Measurements from ENCODE around the gene TXNDC17. TPM values are rescaled to one million over a fixed set of nuclear protein-coding genes. Genes with fewer than 3 reads are reported as not detected.

The TXNDC17 gene
- total RNA-seq, 1 donor from 2014 or later, result 53.2 TPM

DNA sequence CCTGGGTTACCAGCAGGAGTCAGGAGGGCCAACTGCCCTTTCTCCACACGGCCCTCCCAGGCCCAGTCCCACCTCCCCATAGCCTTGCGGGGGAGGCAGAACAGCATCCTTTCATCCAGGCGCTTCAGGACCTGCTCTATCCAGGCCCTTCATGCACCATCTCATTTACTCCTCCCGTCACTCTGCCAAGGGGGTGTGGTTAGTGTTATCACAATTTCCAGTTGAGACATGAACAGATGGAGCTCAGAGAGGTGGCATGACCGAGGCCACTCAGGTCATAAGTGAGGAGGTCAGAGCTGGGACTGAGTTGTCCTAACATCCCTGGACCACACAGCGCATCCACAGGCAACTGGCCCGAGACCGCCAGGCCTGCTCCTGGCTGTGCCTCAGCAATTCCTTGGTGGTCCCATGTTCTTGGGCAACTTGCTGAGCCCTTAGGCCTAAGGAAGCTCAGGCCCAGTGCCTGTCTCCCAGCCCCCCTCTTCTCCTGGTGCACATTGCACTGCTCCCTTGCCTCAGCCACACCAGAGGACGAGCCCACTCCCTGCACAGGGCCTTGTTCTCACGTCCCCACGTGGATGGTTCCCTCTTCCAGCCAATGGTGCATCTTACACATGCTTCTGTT is 34.5 kb downstream of the TXNDC17 start:
- no peak for TF ChIP-seq CTCF (IDR thresholded peaks at IDR 0.05; ENCODE audit: borderline replicate concordance)
- Histone ChIP-seq H3K36me3 (no peaks in the 10 kb centered on the region), H3K9me3 (replicated peaks) (no peaks in the 10 kb centered on the region), H3K27ac (replicated peaks) (no peak overlapping the region), H3K4me3 (no peak overlapping the region), H3K4me1 (no peaks in the 10 kb centered on the region), H3K27me3 (ENCODE audit: low read depth) (peaks cover 80% of the 10 kb centered on the region)
- DNase-seq, result no peak
- intact Hi-C loops (cut with micrococcal nuclease), result no loop called here

DNA sequence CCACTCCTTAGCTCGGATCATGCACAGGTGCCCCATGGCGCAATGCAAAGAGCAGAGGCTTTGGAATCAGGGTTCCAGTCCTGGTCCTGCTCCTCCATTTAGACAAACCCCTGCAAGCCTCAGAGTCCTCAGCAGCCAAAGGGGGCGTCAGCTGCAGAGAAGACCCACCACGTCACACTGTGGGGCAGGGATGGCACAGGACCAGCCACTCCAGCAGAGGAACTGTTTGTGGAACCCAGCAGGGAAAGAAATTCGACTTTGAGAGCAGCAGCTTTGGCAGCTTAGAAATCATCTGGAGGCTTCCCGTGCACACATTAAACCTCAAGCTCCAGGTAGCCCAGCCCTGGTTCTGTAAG is 35.9 kb downstream of the TXNDC17 start:
- Histone ChIP-seq H3K27ac (replicated peaks) (no peak overlapping the region), H3K27me3 (ENCODE audit: low read depth) (peaks cover 81% of the 10 kb centered on the region), H3K4me1 (no peaks in the 10 kb centered on the region), H3K36me3 (no peaks in the 10 kb centered on the region), H3K9me3 (replicated peaks) (no peaks in the 10 kb centered on the region), H3K4me3 (no peak overlapping the region)
- no peak for TF ChIP-seq CTCF (IDR thresholded peaks at IDR 0.05; ENCODE audit: borderline replicate concordance)
- DNase-seq, result no peak
- intact Hi-C loops (cut with micrococcal nuclease), result no loop called here

GRCh38 chr17:6677158-6677831 is 36.4 kb downstream of the TXNDC17 start:
- TF ChIP-seq CTCF (IDR thresholded peaks at IDR 0.05; ENCODE audit: borderline replicate concordance), result no peak
- Histone ChIP-seq H3K4me3 (no peak overlapping the region), H3K4me1 (no peaks in the 10 kb centered on the region), H3K9me3 (replicated peaks) (no peaks in the 10 kb centered on the region), H3K27ac (replicated peaks) (no peak overlapping the region), H3K36me3 (no peaks in the 10 kb centered on the region), H3K27me3 (ENCODE audit: low read depth) (peaks cover 83% of the 10 kb centered on the region)
- DNase-seq, result no peak
- intact Hi-C loops (cut with micrococcal nuclease), result no loop called here

- no peaks in the 10 kb centered on the region for H3K9me3 ChIP-seq (replicated peaks)
- intact Hi-C loops (cut with micrococcal nuclease), result no loop called here
- TF ChIP-seq CTCF (IDR thresholded peaks at IDR 0.05; ENCODE audit: borderline replicate concordance), result no peak
- no peak overlapping the region for H3K27ac ChIP-seq (replicated peaks)
- no peaks in the 10 kb centered on the region for H3K4me1 ChIP-seq
- no peak for DNase-seq
- peaks cover 83% of the 10 kb centered on the region for H3K27me3 ChIP-seq (ENCODE audit: low read depth)
- H3K4me3 ChIP-seq, result no peak overlapping the region
- no peaks in the 10 kb centered on the region for H3K36me3 ChIP-seq
These were observed 37.1 kb downstream of the TXNDC17 start for GRCh38 chr17:6677946-6678345.

GRCh38 chr17:6679241-6679640 is 38.4 kb downstream of the TXNDC17 start:
- TF ChIP-seq CTCF (IDR thresholded peaks at IDR 0.05; ENCODE audit: borderline replicate concordance), result no peak
- no peaks in the 10 kb centered on the region for H3K4me1 ChIP-seq
- H3K36me3 ChIP-seq, result no peaks in the 10 kb centered on the region
- no peak overlapping the region for H3K4me3 ChIP-seq
- H3K27ac ChIP-seq (replicated peaks), result no peak overlapping the region
- intact Hi-C loops (cut with micrococcal nuclease), result no loop called here
- H3K27me3 ChIP-seq (ENCODE audit: low read depth), result peaks cover 80% of the 10 kb centered on the region
- no peak for DNase-seq
- no peaks in the 10 kb centered on the region for H3K9me3 ChIP-seq (replicated peaks)
